EH (cell line): Measurements from ENCODE around the gene DDAH1.
"Not testable (repeated sequence)": the region's sequence is repeated elsewhere in the genome, so short reads cannot be mapped to it uniquely, and the experiment has no call there.

Source experiments
- DNase-seq: peaks from one replicate; pipeline ENCODE4 v3.0.0-alpha.2; 2015; ENCODE audit warnings: low read depth

Gene DDAH1

DNA sequence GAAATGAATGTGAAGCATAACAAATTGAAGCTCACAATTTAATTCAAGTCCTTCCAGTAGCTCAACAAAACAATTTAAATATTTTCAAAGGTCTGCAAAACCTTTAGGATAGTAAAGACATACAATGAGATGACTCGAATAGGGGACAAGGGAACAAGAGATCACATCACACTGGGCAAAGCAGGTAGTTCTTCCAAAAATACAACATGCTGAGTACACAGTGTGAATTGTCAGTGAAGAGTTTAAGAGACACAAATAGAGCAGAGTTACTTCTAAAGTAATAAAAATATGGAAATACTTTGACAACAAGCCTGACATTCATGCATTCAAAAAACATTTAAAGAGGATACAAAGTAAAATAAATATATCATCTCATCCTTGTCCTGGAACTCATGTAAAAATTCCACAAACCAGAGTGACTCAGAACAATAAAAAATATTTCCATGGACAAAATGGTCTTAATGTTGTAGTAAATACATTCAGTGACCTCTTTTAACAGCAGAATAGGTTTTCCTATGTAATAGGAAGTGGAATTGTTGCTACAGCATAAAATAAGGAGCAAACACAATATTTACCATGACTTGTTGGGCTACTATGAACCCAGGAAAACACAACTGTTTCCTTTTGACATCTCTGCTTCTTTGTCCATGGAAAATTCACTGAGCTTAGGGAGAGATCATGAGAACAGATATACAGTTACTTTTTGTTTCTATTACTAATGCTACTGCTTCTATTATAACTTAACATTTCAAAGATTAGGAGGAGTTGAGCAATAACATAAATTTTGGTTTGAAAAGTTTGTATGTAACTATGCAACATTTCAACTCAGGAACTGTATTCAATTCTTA is 104.9 kb downstream of the DDAH1 start:
- DNase-seq, result peak; percentile 83

GRCh38 chr1:85358702-85359438 is 106.1 kb downstream of the DDAH1 start:
- no peak for DNase-seq

GRCh38 chr1:85357817-85358216 is 107.1 kb downstream of the DDAH1 start:
- DNase-seq, result no peak

DNA sequence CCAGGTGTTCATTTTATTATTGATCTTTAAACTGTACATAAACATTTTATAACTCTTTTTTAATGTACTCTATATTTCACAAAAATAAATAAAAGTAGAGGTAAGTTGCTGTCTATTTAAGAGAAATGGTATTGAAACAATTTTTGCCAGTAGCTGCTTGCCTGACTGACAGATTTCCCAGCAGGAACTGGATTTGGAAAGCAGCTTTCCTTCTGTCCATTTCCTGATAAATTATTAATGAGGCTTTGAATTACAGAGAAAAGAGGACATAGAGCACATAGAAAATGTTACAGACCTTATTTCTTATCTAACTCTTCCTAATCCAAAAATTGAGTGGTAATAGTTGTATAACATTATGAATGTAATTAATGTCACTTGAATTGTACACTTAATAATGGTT is 108.8 kb downstream of the DDAH1 start:
- DNase-seq, result no peak

DNA sequence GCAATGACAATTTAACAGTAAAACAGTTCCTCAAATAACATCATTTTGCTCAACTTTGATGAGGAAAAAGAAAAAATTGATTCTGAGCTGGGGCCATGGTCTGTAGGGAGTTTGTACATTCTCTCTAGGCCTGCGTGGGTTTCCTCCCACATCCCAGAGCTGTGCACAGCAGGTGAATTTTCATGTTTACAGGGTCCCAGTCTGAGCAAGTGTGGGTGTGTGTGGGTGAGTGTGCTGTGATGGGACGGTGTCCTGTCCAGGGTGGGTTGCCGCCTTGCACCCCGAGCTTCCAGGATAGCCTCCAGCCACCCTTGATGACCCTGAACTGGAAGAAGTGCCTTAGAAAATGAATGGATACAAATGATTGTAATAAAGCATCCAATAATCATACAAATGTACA is 112.9 kb downstream of the DDAH1 start:
- DNase-seq, result no peak

GRCh38 chr1:85351202-85351828 is 113.6 kb downstream of the DDAH1 start:
- no peak for DNase-seq

GRCh38 chr1:85349224-85349623 is 115.7 kb downstream of the DDAH1 start:
- DNase-seq, result no peak

DNA sequence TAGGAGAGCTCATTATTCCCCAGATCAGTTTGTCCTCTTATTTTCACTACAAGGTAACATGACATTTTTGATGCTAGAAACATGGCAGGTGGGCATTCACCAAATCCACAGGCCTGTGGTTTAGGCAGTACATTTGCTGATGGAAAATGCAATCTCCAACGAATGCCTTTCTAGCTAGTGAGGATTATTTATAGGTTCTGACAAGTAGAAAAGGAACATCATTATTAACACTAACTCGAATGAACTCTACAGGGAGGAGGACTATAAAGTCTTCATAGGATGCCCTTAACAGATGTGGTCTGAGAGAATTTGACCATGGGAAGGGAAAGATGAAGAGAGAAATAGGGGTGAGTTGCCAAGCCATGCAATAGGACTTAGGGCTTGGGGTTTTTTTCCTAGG is 117.1 kb downstream of the DDAH1 start:
- DNase-seq, result no peak

DNA sequence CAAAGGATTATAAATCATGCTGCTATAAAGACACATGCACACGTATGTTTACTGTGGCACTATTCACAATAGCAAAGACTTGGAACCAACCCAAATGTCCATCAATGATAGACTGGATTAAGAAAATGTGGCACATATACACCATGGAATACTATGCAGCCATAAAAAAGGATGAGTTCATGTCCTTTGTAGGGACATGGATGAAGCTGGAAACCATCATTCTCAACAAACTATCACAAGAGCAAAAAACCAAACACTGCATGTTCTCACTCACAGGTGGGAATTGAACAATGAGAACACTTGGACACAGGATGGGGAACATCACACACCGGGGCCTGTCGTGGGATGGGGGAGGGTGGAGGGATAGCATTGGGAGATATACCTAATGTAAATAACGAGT is 117.7 kb downstream of the DDAH1 start:
- DNase-seq, result not testable (repeated sequence)

GRCh38 chr1:85344256-85344694 is 120.7 kb downstream of the DDAH1 start:
- peak; percentile 74 for DNase-seq

DNA sequence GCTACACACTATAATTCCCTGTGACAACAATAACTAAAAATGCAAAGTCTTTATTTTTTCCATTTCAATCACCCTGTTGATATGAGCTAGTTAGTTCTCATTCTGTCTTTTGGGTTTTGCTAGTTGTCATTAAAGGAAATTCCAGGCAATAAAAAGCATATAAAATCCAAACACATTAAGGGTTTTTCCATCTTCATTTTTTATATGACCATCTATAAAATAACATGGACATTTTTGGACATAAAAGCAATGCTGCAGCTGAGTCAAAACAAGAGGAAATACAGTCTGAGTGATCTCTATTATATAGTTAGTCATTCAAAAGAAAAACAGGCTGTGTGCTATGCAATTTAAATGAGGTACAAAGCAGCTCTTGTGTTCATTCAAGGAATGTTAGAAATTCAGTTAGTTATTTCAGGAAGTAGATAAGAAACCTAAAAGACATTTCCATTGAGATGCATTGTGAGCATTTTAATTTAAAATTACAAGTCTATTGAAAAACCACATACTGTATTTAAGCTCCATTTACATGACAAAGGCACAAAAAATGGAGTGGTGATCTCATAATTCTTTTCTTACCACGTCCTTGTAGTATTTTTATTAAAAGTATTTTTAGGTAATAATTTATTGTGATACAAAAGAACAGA is 121.2 kb downstream of the DDAH1 start:
- DNase-seq, result peak; percentile 96

- DNase-seq, result no peak
Measured at GRCh38 chr1:85343213-85343611, 121.7 kb downstream of the DDAH1 start.

- DNase-seq, result peak; percentile 75
Measured at GRCh38 chr1:85342207-85342606, 122.8 kb downstream of the DDAH1 start.

DNA sequence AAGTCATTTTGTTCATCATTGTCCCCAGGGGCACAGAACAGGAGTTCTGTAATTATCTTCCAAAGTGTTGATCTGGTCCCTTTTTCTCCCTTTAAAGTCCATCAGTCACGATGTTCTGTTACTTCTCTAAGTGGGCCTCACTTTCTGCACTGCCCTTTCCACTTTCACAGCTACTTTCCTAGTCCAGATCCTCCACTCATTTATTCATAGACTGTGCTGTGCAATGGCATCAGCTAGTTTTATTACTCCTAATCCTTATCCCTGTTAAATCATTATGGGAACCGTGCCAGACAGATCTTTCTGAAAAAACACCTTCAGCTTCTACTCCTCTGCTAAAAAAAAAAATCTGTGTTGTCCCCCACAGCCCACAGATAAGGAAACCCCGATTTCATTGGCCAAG is 124.5 kb downstream of the DDAH1 start:
- no peak for DNase-seq

- DNase-seq, result no peak
Measured at GRCh38 chr1:85339656-85340399, 125.1 kb downstream of the DDAH1 start.

GRCh38 chr1:85339089-85339488 is 125.9 kb downstream of the DDAH1 start:
- peak; percentile 59 for DNase-seq

DNA sequence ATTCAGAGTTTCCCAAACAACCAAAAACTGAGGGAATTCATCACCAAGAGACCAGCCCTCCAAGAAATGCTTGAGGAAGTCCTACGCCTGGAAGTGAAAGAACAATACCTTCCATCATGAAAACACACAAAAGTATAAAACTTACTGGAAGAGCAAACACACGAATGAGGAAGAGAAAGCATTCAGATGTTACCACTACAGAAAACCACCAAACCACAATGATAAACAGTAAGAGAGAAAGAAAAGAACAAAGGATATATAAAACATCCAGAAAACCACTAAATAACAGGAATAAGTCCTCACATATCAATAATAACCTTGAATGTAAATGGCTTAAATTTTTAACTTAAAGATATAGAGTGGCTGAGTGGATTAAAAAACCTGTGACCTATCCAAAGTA is 130.0 kb downstream of the DDAH1 start:
- peak; percentile 53 for DNase-seq

- no peak for DNase-seq
Measured at GRCh38 chr1:85333186-85333585, 131.8 kb downstream of the DDAH1 start.

DNA sequence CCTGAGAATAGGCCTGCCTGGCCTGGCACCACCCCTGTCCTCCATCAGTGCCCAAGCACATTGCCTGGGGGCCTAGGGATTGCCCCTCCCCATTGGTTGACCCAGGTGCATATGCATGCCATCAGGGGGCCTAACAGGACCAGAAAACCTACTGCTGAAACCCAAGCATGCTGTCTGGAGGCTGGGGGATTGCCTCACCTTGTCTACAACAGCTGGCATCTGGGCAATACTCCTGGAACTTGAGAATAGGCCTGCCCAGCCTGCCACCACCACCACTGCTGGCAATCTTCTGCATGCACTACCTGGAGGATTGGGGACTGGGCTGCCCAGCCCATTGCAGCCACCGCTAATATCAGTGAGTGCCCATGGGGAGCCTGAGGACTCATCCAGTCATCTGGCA is 132.4 kb downstream of the DDAH1 start:
- DNase-seq, result no peak

DNA sequence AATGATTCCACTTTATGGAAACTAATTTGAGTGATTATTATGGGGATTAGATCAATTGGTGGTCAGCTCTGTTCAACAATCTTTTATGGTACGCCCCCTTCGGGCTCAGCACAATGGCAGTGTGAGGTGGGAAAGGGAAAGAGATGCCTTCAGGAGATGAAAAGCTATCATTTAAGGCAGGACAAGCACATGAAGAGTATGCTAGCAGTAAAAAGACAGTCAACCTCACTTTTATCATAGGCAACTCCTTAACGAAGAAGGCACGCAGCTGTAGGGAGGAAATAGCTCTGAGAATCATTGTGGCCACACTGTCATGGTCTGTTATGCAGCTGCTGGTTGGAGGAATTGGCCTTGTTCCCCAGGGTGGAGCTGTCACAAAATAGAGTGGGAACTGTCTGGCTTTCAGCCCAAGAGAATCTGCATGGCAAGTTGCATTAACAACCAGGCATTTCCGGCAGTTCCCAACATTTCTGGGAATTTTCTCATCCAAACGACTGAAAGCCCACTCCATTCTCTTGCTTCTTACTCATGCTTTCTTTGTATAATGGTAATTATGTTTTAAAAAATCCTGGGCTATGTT is 134.2 kb downstream of the DDAH1 start:
- DNase-seq, result peak; percentile 100

GRCh38 chr1:85330214-85330631 is 134.7 kb downstream of the DDAH1 start:
- peak; percentile 97 for DNase-seq
